GM21360 (cell line): ENCODE measurements around the gene METTL17.
"Not testable (repeated sequence)": the region's sequence is repeated elsewhere in the genome, so short reads cannot be mapped to it uniquely, and the experiment has no call there.

Source experiments
- ATAC-seq: cut with Tn5 transposase; IDR thresholded peaks from one replicate; pipeline ENCODE4 v1.9.1; 2021; ENCODE audit warnings: mild to moderate bottlenecking, moderate library complexity; ENCODE audit not compliant: unreplicated experiment

The METTL17 gene

GRCh38 chr14:21023817-21024584, 34.2 kb downstream of the METTL17 start:
- ATAC-seq: no peak

DNA sequence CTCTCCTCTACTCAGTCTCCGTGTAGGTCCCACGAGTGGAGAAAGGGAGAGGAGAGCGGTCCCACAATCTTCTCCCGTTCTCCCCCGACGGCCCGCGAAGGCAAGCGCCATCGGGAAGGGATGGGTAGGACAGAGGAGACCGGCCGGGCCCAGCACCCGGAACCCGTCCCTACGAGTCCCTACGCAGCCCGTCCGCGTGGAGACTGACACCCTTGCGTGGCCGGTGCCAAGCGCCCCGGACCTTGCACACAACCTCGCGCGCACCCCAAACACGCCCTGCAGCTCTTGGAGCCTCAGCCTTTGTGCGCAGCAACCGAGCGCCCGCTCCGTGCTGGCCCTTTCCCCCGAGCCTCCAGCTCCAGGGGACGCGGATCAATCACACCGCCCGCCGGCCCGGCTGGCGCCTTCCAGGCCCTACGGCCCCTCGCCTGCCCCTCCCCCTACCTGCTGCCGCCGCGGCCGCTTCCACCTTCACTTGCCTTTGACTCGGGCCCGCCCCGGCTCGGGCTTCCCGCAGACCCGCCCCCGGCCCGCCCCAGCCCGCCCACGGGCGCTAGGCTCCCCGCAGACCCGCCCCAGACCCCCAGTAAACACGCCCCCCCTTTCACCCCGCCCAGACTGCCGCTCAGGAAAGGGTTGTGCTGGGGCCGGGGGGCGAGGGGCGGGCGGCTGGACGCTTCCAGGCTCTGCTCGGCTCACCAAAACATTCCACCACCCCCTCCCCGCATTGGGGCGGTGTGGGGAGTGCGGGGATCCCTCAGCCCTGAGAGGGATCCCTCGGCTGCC, 35.0 kb downstream of the METTL17 start, which contains the start of gene NDRG2:
Gene NDRG2, minus strand, starts transcription at position 477 of the 786 bp plus-strand sequence. CDS start 1,746 bp downstream, outside the sequence.
- no peak for ATAC-seq

DNA sequence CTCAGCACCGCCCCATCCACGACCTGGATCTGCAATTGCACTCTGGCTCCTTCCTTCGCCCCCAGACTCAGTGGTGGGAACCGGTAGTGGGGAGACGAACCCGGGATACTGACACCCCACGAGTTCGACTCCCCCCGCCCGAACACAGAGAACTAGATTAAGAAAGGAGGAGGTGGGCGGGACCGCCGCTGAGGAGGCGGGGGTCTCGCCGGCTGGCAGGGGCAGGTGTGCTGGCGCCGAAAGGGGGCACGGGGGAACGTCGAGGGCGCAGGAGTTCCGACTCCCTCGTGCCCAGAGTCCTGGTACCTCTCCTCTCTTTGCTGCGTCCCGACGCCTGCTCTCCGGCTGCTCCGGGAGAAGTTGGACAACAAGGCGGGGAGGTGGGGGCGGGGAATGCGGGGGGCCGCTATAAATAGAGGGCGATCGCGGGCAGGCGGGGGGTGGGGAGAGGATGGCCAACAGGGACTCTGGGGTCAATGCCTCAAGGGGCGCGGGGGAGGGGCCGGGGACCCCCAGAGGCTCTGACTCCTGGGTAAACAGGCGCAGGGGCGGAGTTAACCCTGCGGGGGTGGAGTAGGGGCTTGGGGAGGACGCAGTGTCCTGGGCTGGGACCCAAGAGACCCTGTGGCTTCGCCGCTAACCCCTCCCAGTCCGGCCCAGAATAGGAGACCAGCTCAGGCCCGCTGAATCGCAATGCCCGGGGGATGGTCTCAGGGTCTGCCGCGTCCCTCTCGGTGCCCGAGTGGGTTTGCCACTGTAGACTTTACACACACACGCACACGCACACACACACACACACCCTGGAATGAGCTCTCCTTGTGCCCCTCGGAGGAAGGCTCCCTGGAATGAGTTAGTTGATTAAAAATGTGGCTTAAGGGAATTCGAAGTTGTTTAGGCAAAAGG, 35.8 kb downstream of the METTL17 start:
- no peak for ATAC-seq

- no peak for ATAC-seq
These were observed 36.7 kb downstream of the METTL17 start for GRCh38 chr14:21026274-21026987.

- no peak for ATAC-seq
These were observed 37.2 kb downstream of the METTL17 start for GRCh38 chr14:21026988-21027315.

- ATAC-seq: no peak
These were observed 40.1 kb downstream of the METTL17 start, which contains the start of gene TPPP2 for GRCh38 chr14:21029917-21030316. Gene TPPP2, plus strand, starts transcription at chr14:21030217. Its CDS starts 365 bp downstream, at chr14:21030582.

DNA sequence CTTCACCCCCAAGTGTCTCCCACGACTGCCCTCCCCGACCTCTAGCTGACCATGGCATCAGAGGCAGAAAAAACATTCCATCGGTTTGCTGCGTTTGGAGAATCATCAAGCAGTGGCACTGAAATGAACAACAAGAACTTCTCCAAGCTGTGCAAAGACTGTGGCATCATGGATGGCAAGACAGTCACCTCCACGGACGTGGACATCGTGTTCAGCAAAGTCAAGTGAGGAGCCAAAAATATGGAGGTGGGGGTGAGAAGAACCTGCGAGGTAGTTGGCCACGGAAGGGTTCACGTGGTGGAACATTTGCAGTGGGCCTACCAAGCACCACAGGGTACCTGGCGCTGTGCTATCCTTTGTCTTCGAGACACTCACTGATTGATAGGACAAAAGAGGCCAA, 40.8 kb downstream of the METTL17 start:
- no peak for ATAC-seq

- no peak for ATAC-seq
These were observed 42.7 kb downstream of the METTL17 start for GRCh38 chr14:21032326-21033132.

DNA sequence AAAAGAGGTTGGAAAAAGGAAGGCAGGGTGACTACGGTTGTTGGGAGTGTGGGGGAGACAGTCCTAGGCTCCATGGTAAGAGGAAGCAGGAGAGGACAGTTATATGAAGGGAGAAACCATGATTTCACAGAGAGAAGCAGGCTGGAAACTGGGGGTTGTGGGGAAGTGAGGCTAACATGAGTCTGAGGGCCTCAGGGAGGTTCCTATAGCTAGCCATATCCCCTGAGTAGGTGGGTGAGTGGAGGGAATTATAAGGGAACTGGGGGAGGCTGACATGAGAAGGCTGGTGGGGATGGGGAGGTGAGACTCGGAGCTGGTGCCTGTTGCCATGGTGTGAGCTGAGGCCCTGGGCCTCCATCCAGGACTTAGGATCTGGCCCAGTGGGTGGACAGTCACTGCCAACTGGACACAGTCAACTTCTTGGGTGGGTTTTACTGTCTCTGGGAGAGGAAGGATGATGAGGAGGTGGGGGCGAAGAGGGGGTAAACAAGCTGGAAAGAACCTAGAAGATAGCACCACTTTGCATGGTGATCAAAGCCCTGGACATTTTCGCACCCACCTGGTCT, 43.4 kb downstream of the METTL17 start:
- ATAC-seq: no peak

- no peak for ATAC-seq
These were observed 44.9 kb downstream of the METTL17 start, which contains the start of gene RNASE13 for GRCh38 chr14:21034707-21035106. Gene RNASE13, minus strand, starts transcription at chr14:21034807. Its CDS starts 519 bp downstream, at chr14:21034288.

DNA sequence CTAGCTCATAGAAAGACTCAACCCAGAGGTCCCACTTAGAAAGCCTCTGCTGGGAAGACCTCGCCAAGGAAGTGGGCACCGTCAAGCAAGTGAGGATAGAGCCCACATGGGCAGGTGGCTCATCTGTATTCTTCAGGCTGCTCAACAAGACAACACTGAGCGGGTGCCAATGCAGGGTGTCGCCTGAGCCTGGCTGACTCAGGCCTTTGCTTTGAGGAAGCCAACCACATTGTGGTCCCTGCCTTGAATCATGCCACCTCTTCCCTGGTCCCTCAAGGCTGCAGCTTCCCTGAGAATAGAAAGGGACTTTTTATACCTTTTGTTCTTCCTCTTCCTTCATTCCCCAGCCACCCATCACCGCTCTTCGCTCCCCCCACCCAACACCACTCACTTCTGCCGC, 47.0 kb downstream of the METTL17 start:
- ATAC-seq: no peak

GRCh38 chr14:21037156-21037555, 47.4 kb downstream of the METTL17 start:
- no peak for ATAC-seq

GRCh38 chr14:21038441-21039422, 49.0 kb downstream of the METTL17 start:
- no peak for ATAC-seq

- ATAC-seq: no peak
These were observed 50.0 kb downstream of the METTL17 start for GRCh38 chr14:21039585-21040369.

DNA sequence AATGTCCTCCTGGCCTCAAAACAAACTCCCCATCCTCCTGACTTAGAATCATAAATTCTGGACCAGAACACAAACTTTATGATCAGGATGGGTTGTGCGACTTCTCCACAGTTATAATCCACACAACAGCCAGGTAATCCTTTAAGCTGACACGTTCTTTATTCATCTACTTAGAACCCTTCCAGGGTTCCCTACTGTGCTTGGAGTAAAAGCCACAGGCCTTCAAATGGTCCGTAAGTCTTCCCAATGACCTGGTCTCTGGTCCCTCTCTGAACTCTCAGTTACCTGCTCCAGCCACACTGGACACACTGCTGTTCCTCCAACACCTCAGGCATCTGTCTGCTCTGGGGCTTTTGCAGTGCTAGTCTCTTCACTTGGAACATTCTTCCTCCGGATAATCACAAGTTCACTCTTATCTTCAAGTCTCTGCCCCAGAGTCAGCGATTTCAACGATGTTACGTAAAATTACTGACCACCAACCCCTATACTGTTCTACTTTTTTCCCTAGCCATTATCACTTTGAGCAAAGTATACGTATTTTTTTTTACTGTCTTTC, 50.7 kb downstream of the METTL17 start:
- ATAC-seq: no peak

DNA sequence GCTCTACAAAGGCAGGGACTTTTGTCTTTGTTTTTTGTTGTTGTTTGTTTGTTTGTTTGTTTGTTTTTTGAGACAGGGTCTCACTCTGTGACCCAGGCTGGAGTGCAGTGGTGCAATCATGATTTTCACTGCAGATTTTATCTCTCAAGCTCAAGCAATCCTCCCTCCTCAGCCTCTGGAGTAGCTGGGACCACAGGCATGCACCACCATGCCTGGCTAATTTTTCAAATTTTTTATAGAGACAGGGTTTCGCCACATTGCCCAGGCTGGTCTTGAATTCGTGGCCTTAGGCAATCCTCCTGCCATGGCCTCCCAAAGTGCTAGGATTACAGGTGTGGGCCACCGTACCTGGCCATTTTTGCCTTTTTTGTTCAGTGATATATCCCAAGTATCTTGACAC, 51.2 kb downstream of the METTL17 start:
- ATAC-seq: not testable (repeated sequence)
